ENCODE data around the gene MAML2. TPM values are rescaled to one million over a fixed set of nuclear protein-coding genes. Genes with fewer than 3 reads are reported as not detected.

Gene MAML2
- total RNA-seq, 1 donor from 2014 or later = 3.8 TPM

GRCh38 chr11:96147906-96148486, 195.0 kb downstream of the MAML2 start:
- H3F3A ChIP-seq (ENCODE audit: low read depth) = no peaks in the 10 kb centered on the region
- Mint-ChIP-seq H3K27ac (peak overlapping the region; percentile 13), H3K27me3 (ENCODE audit: insufficient read depth, low read depth) (no peaks in the 10 kb centered on the region)

GRCh38 chr11:96147186-96147585, 195.8 kb downstream of the MAML2 start:
- no peak overlapping the region for H3K4me2 ChIP-seq
- H3K27ac Mint-ChIP-seq = no peak overlapping the region
- TF ChIP-seq EZH2phosphoT487 (IDR thresholded peaks at IDR 0.05) (no peak), EZH2 (IDR thresholded peaks at IDR 0.05) (no peak), CTCF (IDR thresholded peaks at IDR 0.05) (no peak)
- no peak overlapping the region for H3K9ac ChIP-seq
- H3K9me3 Mint-ChIP-seq = no peaks in the 10 kb centered on the region
- no peaks in the 10 kb centered on the region for H3K27me3 ChIP-seq
- H3K4me1 ChIP-seq = peaks cover 24% of the 10 kb centered on the region
- H3K27ac ChIP-seq = no peak overlapping the region
- H3K36me3 ChIP-seq = no peaks in the 10 kb centered on the region
- H3K4me1 Mint-ChIP-seq = peaks cover 44% of the 10 kb centered on the region
- DNase-seq (ENCODE audit: low spot score) = no peak
- no peaks in the 10 kb centered on the region for H4K20me1 ChIP-seq (ENCODE audit: low read depth)
- H2AFZ ChIP-seq (replicated peaks) = no peak overlapping the region
- no peaks in the 10 kb centered on the region for H3K36me3 Mint-ChIP-seq
- H3K79me2 ChIP-seq (ENCODE audit: low read depth) = no peaks in the 10 kb centered on the region
- no peaks in the 10 kb centered on the region for H3K9me3 ChIP-seq (ENCODE audit: low read depth)
- H3F3A ChIP-seq (ENCODE audit: low read depth) = no peaks in the 10 kb centered on the region
- no peak overlapping the region for H3K4me3 ChIP-seq
- H3K4me3 Mint-ChIP-seq = no peak overlapping the region
- no peaks in the 10 kb centered on the region for H3K27me3 Mint-ChIP-seq (ENCODE audit: insufficient read depth, low read depth)

More at GRCh38 chr11:96147906-96148486, 195.0 kb downstream of the MAML2 start:
- Mint-ChIP-seq H3K9me3 (no peaks in the 10 kb centered on the region), H3K4me3 (no peak overlapping the region), H3K4me1 (peaks cover 44% of the 10 kb centered on the region), H3K36me3 (no peaks in the 10 kb centered on the region)
- peaks cover 16% of the 10 kb centered on the region for H3K4me1 ChIP-seq
- no peak overlapping the region for H3K27ac ChIP-seq
- no peaks in the 10 kb centered on the region for H3K27me3 ChIP-seq
- H2AFZ ChIP-seq (replicated peaks) = no peak overlapping the region
- H3K4me3 ChIP-seq = no peak overlapping the region
- no peaks in the 10 kb centered on the region for H4K20me1 ChIP-seq (ENCODE audit: low read depth)
- no peak for DNase-seq (ENCODE audit: low spot score)
- no peak overlapping the region for H3K9ac ChIP-seq
- no peaks in the 10 kb centered on the region for H3K9me3 ChIP-seq (ENCODE audit: low read depth)
- no peaks in the 10 kb centered on the region for H3K79me2 ChIP-seq (ENCODE audit: low read depth)
- H3K4me2 ChIP-seq = no peak overlapping the region
- no peaks in the 10 kb centered on the region for H3K36me3 ChIP-seq
- TF ChIP-seq CTCF (IDR thresholded peaks at IDR 0.05) = no peak
- TF ChIP-seq EZH2phosphoT487 (IDR thresholded peaks at IDR 0.05) = no peak
- TF ChIP-seq EZH2 (IDR thresholded peaks at IDR 0.05) = no peak

- no peak overlapping the region for H3K9ac ChIP-seq
- no peaks in the 10 kb centered on the region for H4K20me1 ChIP-seq (ENCODE audit: low read depth)
- no peak for DNase-seq (ENCODE audit: low spot score)
- no peaks in the 10 kb centered on the region for H3K27me3 ChIP-seq
- H3F3A ChIP-seq (ENCODE audit: low read depth) = no peaks in the 10 kb centered on the region
- H3K27ac ChIP-seq = no peak overlapping the region
- no peak overlapping the region for H2AFZ ChIP-seq (replicated peaks)
- no peaks in the 10 kb centered on the region for H3K9me3 ChIP-seq (ENCODE audit: low read depth)
- peaks cover 47% of the 10 kb centered on the region for H3K4me1 Mint-ChIP-seq
- no peak overlapping the region for H3K4me3 Mint-ChIP-seq
- H3K36me3 Mint-ChIP-seq = no peaks in the 10 kb centered on the region
- peaks cover 28% of the 10 kb centered on the region for H3K4me1 ChIP-seq
- no peaks in the 10 kb centered on the region for H3K9me3 Mint-ChIP-seq
- no peaks in the 10 kb centered on the region for H3K27me3 Mint-ChIP-seq (ENCODE audit: insufficient read depth, low read depth)
- H3K27ac Mint-ChIP-seq = no peak overlapping the region
- no peak for TF ChIP-seq EZH2phosphoT487 (IDR thresholded peaks at IDR 0.05)
- no peak for TF ChIP-seq CTCF (IDR thresholded peaks at IDR 0.05)
- TF ChIP-seq EZH2 (IDR thresholded peaks at IDR 0.05) = no peak
- H3K79me2 ChIP-seq (ENCODE audit: low read depth) = no peaks in the 10 kb centered on the region
- H3K36me3 ChIP-seq = no peaks in the 10 kb centered on the region
- no peak overlapping the region for H3K4me3 ChIP-seq
- H3K4me2 ChIP-seq = no peak overlapping the region
Observed at GRCh38 chr11:96146765-96147164, 196.2 kb downstream of the MAML2 start.

Data from neural progenitor cell (in vitro differentiated cells).